HS-5 (cell line): ENCODE data around the gene SUMO3.

Source experiments
- DNase-seq: peaks from one replicate; pipeline ENCODE4 v3.0.0-alpha.2; 2012; ENCODE audit warnings: low read depth

The SUMO3 gene

GRCh38 chr21:44758781-44759627 is 58.9 kb downstream of the SUMO3 start:
- no peak for DNase-seq

GRCh38 chr21:44758141-44758561 is 59.7 kb downstream of the SUMO3 start:
- DNase-seq, result no peak

DNA sequence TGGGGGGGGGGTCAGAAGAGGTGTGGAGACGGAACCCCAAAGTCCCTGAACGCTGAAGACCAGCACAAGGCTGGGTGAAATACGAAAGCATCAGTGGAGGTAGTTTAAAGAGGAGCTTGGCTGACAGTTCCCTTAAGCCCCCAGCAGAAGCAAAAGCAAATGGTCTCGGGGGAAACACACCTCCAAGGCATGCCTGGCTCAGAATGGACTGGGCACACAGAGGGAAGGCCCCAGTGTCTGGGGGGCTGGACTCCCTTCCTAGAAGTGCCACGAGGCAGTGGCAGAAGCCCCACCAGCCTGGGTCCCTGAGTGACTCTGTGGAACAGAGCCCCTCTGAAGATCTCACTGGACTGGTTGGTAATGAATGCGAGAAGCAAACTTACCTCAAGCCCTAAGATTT is 60.1 kb downstream of the SUMO3 start:
- no peak for DNase-seq

DNA sequence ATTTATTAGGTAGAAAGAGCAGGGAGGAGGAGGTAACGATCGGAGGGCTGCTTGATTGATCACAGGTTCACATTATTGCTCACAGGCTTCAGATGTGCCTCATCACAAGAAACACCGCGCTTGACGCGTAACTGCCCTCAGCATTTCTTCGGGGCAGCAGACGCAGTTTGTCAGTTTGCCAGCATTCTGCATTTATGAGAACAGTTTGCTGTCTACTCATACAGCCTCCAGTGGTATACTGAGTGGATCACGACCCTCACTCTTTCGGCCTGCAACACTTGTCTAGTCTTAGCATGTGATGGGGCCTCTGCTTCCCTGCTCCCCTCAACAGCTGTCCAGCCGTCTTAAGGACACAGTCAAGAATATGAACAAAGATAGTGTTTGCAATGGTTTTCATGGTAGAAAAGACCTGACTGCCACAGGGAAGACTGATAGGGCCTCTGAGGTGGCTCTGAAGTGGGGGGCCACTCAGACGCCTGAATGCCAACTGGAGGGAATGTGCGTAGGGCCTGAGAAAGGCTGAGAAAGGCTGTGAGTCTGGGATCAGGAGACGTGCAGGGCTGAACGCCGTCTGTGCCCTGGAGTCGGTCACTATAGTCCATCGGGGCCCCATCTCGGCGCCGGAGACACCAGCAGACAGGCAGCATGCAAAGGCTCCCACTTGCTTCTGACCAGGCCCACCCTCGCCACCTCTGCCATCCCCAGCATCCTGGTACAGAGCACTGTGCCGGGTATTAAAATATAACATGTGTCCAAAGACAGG is 61.3 kb downstream of the SUMO3 start:
- no peak for DNase-seq
